Measurements from ENCODE around the gene TCTN1.

DNA sequence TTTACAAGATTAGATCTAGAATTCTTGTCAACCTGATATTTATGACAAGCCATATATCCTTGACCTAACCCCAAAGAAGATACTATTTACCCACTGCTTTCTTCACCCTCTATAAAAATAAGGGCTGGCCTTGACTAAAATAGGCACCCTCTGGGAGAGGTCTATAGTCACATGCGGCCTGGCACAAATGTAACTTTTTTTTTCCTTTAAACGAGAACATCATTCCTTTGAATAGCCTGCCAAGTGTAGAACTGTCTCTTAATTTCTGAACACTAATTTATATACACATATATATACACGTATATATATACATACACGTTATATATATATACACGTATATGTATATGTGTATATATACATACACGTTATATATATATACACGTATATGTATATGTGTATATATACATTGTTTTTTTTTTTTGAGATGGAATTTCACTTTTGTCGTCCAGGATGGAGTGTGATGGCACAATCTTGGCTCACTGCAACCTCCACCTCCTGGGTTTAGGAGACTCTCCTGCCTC lies 49.4 kb upstream of the TCTN1 start:
- TF ChIP-seq, protein P1, sequence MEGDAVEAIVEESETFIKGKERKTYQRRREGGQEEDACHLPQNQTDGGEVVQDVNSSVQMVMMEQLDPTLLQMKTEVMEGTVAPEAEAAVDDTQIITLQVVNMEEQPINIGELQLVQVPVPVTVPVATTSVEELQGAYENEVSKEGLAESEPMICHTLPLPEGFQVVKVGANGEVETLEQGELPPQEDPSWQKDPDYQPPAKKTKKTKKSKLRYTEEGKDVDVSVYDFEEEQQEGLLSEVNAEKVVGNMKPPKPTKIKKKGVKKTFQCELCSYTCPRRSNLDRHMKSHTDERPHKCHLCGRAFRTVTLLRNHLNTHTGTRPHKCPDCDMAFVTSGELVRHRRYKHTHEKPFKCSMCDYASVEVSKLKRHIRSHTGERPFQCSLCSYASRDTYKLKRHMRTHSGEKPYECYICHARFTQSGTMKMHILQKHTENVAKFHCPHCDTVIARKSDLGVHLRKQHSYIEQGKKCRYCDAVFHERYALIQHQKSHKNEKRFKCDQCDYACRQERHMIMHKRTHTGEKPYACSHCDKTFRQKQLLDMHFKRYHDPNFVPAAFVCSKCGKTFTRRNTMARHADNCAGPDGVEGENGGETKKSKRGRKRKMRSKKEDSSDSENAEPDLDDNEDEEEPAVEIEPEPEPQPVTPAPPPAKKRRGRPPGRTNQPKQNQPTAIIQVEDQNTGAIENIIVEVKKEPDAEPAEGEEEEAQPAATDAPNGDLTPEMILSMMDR (IDR thresholded peaks at IDR 0.05), result no peak
- no peak for TF ChIP-seq POLR2A (IDR thresholded peaks at IDR 0.05)

Measured in right lobe of liver (tissue), 4 donors.